Caki2 (cell line): ENCODE results near the gene SRSF9. TPM values are rescaled to one million over a fixed set of nuclear protein-coding genes. Genes with fewer than 3 reads are reported as not detected.
"Not testable (repeated sequence)": the region's sequence is repeated elsewhere in the genome, so short reads cannot be mapped to it uniquely, and the experiment has no call there.

Experiments used
- DNase-seq: peaks from one replicate; pipeline ENCODE4 v3.0.0-alpha.2; 2015; ENCODE audit warnings: low read depth
- in situ Hi-C: cut with HindIII; loops from 2 replicates; pipeline ENCODE4 v1.10.0; 2016; ENCODE audit warnings: low sequenced_read_pairs, low pct_unique_long_range_greater_than_20kb, mixed read lengths
- total RNA-seq: library from RNA; depleted of rRNA; stranded (reverse); fragments of >200 nt; shearing (Covaris generic); gene quantifications from 2 replicates; pipeline ENCODE4 v1.2.3, GENCODE V29; 2014; ENCODE audit warnings: low replicate concordance

SRSF9 gene
- total RNA-seq, 1 experiment from 2014 or later, result 419 TPM

DNA sequence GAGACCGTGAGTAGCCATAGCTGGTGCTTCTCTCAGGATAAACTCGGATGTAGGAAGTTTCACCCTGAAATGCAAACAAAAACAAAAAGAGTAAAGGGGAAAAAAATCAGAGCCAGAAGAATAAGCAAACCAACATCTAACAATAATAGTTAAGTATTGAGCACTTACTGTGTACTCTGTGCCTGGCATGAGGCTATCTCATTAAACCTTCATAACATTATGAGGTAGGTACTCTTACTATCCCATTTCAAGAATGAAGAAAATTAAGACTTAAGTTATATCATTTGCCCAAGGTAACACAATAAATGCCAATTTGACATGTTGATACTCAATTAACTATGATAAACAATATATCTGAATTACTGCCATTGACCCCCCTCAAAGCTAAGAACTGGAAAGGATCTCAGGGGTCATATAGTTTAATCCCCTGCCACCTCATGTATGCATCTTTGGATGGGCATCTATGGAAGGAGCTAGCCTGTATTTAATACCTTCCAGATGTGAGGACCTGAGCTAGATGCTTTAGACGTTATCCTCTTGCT, 7.4 kb downstream of the SRSF9 start:
- in situ Hi-C loops, result no loop called here
- DNase-seq, result no peak

DNA sequence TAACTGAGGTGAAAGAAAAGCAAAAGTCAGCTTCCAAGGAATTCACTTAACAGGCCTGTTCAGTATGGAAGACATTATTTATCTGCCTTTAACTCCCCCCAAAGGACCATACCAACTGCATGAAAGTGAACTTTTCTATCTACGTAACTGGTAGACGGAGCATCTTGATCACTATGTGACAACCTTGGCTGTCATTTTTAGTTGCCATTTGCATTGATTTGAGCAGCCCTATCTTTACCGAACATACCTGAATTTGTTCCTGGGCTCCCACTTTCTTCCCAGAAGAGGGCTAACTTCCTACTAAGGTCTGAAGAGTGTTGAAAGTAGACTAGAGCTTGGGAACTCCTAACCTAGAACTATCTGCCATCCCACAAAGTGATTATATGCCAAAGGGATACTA, 9.4 kb downstream of the SRSF9 start:
- DNase-seq, result no peak
- in situ Hi-C loops, result no loop called here

GRCh38 chr12:120457133-120457532, 12.4 kb downstream of the SRSF9 start:
- in situ Hi-C loops, result no loop called here
- no peak for DNase-seq

- DNase-seq, result no peak
- in situ Hi-C loops, result no loop called here
Observed at GRCh38 chr12:120455302-120455701, 14.2 kb downstream of the SRSF9 start.

- DNase-seq, result no peak
- in situ Hi-C loops, result no loop called here
Observed at GRCh38 chr12:120453977-120454376, 15.6 kb downstream of the SRSF9 start.

GRCh38 chr12:120453060-120453750, 16.3 kb downstream of the SRSF9 start:
- DNase-seq, result no peak
- in situ Hi-C loops, result no loop called here

GRCh38 chr12:120452524-120452923, 17.0 kb downstream of the SRSF9 start:
- in situ Hi-C loops, DNase-seq: not testable (repeated sequence)

- in situ Hi-C loops, result no loop called here
- no peak for DNase-seq
Observed at GRCh38 chr12:120447992-120448391, 21.6 kb downstream of the SRSF9 start.

- in situ Hi-C loops, DNase-seq: not testable (repeated sequence)
Observed at GRCh38 chr12:120446844-120447178, 22.7 kb downstream of the SRSF9 start.

- DNase-seq, result peak; percentile 86
- in situ Hi-C loops, result no loop called here
Observed at GRCh38 chr12:120445911-120446843, 23.4 kb downstream of the SRSF9 start, which contains the start of the genes GATC and TRIAP1. Gene GATC (plus strand): TSS chr12:120446444. CDS start chr12:120446481, 37 bp downstream. Gene TRIAP1 (minus strand): TSS chr12:120446384. CDS start chr12:120446372, 12 bp downstream.

DNA sequence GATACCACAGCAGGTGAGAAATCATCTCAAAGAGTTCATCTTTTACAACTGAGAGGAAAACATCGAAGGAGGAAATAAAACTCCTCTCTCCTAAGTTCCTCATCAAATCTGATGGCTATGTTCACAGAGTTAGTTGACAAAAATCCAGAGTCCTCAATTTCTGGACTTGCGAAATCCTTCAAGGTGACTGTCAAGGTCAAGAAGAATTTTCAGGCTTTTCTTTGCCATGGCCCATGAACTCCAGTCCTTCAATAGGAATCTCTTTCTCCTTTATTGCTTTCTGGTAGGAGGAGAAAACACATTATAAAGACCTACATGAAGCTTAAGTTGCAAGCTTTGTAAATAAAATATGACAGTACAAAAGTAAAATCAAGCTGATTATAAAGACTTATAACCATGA, 24.9 kb downstream of the SRSF9 start:
- in situ Hi-C loops, result no loop called here

GRCh38 chr12:120439646-120440247, 29.8 kb downstream of the SRSF9 start:
- in situ Hi-C loops, result no loop called here
- DNase-seq, result peak; percentile 45

More for the DNA sequence above, 24.9 kb downstream of the SRSF9 start:
- DNase-seq, result no peak

GRCh38 chr12:120438495-120439198, 30.9 kb downstream of the SRSF9 start:
- peak; percentile 19 for DNase-seq
- in situ Hi-C loops, result no loop called here

GRCh38 chr12:120437735-120438494, 31.6 kb downstream of the SRSF9 start, which contains the start of gene COX6A1:
Gene COX6A1 (plus strand): TSS chr12:120438113. CDS start chr12:120438127, 14 bp downstream.
- peak; percentile 96 for DNase-seq
- in situ Hi-C loops, result no loop called here

DNA sequence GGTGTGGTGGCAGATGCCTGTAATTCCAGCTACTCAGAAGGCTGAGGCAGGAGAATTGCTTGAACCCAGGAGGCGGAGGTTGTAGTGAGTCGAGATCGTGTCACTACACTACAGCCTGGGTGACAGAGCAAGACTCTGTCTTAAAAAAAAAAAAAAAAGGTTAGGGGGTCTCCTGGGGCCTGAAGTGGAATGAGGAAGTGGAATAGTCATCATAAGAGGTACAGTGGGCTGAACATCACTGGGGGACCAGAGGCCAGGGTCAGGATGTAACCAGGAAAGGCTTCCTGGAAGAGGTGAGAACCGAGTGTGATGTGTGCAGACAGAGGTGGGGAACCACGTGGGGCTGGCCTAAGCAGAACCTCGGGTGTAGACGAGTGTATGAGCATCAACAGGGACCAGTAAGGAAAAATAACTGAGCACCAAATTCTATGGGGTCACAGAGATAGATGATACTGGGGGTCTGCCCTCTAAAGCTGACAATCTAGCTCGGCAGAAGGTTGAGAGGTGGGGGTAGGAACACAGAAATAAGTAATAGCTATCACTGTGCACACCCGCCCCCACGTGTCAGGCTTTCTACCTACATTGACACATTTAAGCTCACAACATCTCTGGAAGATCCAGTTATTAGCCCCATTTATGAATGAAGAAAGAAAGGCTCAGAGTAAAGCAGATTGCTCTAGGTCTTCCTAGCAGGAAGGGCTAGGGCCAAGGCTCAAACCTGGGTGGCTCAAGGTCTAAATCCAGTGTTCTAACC, 36.6 kb downstream of the SRSF9 start:
- no peak for DNase-seq
- in situ Hi-C loops, result no loop called here

- in situ Hi-C loops, result no loop called here
- no peak for DNase-seq
Observed at GRCh38 chr12:120429368-120429767, 40.2 kb downstream of the SRSF9 start.
